Activated CD8-positive, alpha-beta memory T cell treated with anti-CD3 and anti-CD28 coated beads, Interleukin-2, amount 50 U/mL, for 1 hour (primary cell): Measurements from ENCODE around the gene CABP4.

Experiments
- DNase-seq: peaks from one replicate; pipeline ENCODE4 v3.0.0-alpha.2; 2020; ENCODE audit errors: extremely low read depth

CABP4 gene

DNA sequence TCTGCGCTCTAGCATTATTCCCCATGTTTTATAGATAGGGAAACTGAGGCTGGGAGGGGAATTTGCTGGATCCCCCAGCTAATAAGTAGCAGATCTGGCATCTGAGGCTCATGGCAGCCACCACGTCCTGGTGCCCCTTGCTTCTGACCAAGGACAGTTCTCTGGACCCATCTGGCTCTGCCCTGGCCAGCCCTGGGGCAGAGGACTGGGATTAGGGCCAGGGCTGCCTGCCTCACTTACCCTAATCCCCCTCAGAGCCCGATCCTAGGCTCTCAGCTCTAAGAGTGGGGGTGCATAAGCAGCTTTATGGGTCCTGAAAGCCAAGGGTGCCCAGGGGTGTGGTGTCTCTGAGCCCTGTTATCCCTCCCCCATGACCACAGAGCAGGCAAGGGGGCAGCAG is at the start of gene CABP4:
CABP4 (plus strand) TSS at position 301 of the 400 bp plus-strand sequence; CDS start at position 371, 70 bp downstream.
- DNase-seq, result no peak

DNA sequence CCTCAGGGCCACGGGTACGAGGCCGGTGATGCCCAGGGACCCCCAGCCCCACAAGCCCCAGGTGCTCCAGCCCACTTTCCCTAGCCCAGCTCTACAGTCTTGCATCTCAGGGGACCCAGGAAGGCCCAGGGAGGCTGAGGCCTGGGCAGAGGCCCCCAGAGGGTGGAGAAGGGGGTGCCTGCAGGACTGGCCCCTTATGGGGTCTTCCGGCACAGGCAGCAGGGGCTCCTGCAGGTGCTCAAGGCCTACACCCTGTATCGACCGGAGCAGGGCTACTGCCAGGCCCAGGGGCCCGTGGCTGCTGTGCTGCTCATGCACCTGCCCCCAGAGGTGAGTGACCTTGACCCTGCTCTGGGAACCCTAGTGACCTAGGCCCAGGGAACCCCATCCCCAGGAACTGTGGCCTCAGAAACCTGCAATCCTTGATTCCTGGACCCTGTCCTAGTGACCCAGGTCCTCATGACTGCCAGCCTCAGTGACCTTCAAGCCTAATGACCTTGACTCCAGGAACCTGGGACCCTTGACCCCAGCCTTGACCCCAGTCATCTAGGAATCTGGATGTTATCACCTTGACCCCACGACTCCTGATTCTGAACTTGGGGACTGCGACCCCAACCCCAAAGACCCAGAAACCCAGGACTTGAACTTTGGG is 49.3 kb upstream of the CABP4 start:
- DNase-seq, result no peak

DNA sequence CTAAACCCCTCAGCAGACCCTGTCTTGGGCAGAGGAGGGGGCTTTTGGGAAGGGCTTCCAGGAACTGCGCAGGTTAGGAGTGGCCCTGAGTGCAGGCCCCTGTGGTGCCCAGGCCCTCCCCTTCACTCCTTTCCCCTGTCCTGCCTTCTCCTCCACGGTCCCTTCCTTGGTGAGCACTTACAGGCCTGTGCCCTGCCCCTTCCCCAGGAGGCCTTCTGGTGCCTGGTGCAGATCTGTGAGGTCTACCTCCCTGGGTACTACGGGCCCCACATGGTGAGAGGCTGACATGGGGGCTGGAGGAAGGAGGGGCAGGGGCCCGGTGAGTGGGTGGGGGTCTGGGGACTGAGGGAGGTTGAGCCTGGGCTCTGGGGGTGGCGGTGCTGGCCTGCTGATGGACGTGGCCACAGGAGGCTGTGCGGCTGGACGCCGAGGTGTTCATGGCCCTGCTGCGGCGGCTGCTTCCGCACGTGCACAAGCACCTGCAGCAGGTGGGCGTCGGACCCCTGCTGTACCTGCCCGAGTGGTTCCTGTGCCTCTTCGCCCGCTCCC is 48.7 kb upstream of the CABP4 start:
- no peak for DNase-seq

DNA sequence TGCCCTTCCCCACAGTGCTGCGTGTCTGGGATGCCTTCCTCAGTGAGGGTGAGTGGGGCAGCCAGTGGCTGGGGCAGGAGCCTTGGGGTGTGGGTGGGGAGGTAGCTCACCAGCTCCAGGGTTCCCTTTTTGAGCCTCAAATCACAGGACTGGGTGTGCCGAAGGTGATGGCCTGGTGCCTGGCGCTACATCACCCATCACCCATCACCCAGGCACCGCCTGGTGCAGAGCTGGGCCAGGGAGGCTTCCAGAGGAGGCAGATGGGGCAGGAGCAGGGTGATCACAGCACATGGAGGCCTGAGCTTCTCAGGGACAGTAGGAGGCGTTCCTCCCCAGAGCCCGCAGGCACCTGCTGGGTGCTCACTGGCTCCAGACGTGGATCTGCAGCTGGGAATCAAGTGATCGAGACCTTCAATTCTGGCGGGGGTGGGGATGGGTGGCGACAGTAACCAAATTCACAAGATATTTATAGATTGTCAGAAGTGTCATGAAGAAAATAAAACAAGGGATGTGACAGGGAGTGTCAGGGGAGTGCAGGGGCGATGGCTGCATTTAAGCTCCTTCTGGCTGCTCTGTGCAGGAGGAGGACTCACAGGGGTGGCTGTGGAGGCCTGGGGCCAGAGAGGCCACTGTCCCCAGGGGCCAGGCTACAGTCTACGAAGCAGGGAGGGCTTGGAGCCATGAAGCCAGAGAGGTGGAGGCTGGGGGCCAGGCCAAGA is 48.0 kb upstream of the CABP4 start:
- DNase-seq, result no peak

DNA sequence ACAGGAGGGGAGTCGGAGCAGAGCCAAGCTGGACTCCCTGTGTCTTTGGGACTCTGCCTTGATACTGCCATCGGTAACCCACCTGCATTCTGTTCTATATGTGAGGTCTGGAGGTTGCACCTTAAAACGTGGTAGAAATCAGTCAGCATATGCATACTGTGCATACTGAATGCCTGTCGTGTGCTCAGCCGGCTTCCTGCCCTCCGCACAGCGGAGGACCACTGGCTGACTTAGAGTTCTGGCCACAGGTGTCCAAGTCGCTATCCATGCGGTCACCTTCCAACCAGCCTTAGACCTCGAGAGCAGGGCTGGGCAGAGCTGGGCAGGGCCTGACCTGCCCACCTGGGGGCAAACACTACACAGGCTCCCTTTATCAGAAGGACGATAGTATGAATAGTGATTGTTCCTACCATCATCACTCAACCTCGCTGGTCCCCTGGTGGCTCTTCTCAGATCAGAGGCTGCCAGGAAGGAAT is 47.4 kb upstream of the CABP4 start:
- DNase-seq, result no peak

DNA sequence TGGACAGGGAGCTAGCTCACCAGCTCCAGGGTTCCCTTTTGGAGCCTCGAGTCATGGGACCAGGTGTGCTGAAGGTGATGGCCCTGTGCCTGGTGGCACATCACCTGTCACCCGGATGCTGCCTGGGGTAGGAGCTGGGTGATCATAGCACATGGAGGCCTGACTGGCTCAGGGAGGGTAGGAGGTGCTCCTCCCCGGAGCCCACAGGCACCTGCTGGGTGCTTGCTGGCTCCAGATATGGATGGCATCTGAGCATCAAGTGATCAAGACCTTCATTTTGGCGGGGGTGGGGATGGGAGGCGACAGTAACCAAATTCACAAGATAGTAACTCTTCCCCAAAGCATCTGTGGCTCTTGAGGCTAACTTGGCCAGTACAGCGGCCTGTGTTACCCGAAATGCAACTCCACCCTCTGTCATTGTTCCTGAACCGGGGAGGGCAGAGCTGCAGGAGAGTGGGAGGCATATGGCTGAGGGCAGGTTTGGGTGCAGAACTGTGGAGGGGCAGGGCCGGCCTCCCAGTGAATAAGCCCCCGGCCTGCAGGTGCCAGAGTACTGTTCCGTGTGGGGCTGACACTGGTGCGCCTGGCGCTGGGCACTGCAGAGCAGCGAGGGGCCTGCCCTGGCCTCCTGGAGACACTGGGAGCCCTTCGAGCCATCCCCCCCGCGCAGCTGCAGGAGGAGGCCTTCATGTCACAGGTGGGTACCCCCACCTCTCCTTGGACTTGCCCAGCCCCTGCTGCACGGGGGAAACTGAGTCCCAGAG is 46.5 kb upstream of the CABP4 start:
- no peak for DNase-seq

DNA sequence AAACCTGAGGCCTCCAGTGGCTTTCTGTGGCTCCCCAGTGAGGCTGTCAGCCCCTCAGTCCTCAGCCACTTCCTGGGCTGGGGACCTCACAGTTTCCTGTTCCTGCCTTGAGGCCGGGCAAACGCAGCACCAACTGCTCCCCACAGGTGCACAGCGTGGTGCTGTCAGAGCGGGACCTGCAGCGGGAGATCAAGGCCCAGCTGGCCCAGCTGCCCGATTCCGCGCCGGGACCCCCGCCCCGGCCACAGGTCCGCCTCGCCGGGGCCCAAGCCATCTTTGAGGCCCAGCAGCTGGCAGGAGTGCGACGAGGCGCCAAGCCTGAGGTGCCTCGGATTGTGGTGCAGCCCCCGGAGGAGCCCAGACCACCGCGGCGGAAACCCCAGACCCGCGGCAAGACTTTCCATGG is 45.9 kb upstream of the CABP4 start:
- no peak for DNase-seq

DNA sequence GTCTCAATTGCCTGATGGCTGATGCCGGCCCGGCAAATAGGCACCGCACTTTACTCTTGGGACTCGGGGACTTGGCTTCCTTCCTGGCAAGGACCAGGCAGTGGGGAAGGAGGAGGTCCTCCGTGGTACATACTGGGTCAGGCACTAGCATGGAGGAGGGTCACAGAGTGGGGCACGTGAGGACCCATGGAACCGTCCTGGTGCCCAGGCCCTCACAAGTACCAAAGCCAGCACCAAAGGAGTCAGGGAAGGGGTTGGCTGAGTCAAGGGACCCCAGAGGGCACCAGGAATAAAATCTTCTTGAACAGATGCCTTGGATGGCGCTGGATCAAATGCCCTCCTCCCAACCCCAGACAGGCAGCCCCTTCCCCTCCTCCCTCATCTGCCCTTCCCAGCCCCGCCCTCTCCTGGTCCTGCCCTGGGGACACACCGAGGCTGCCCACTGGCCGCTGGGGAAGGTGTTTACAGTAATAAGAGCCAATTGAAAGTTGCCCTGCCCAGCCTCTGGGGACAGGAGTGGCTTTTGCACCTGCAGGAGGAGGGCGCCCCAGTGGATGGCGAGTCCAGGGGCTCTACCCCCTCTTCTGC is 45.3 kb upstream of the CABP4 start:
- DNase-seq, result no peak

DNA sequence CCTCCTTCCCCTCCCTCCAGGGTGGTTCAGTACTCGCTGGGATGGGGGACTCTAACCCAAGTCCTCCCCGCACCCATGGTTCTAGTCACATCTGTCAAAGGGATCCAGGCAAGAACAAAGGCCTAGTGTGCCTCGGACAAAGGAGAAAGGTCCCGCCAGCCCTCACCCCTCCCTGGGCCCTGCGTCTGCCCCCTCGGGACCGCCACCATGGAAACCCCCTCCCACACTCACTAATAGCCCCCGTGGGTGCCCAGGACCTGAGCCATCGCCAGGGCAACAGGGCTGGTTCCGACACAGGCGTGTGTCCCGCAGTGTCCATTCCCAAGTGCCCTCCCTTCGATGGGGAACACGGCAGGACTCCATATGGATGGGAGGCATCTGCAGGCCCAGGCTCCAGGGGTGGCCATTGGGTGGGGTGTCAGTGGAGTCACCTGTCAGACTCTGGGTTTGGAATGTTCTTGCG is 44.8 kb upstream of the CABP4 start:
- DNase-seq, result no peak

DNA sequence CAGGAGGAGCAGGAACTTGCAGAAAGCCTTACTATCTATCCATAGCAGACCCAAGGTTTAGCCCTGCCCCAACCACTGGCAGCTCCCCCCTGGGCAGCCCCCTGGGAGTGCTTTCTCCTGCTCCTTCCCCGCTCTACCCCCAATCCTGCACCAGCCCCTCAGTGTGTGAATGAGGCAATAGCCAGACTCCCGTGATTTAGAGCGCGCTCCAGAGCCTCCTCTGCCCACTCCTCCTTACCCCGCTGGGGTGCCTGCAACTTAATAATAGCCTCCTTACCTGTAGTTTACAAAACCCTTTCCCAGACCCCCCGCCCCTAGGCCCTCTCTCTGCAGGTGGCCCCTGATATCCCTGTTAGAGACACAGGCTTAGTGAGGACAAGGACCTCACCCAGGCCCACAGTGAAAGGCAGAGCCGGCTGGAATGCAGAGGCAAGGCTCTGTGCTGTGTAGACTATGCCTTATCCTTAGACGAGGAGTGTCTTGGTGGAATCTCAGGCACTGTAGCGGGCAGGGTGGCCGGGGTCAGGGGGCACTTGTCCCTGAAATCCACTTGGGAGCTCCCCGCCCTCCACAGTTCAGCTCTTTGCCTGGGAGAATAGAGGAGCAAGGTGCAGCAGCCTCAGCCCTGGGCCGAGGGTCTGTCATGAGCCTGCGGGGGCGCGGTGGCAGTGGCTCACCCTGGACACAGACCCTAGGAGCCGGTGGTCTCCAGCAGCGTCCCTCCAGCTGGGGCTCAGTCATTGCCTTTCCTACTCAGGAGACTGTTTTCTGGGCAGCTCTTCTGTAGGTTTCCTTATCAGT is 44.0 kb upstream of the CABP4 start:
- no peak for DNase-seq

DNA sequence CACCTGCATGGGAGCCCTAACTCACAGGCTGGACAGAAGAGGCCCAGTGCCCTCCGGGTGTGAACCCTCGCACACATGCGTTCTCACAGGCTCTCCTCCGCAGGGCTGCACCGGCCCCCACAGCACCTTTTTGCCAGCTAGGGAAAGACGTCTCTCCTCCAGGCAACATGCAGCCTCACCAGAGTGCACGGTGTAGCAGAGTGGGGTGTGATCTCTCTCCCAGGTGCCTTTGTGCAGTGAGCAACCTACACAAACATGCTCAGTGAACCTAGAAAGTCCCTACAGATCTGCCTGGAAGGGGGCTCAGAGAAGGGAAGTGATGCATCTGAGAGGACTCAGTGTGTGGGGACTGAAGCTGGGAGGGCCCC is 43.4 kb upstream of the CABP4 start:
- no peak for DNase-seq

DNA sequence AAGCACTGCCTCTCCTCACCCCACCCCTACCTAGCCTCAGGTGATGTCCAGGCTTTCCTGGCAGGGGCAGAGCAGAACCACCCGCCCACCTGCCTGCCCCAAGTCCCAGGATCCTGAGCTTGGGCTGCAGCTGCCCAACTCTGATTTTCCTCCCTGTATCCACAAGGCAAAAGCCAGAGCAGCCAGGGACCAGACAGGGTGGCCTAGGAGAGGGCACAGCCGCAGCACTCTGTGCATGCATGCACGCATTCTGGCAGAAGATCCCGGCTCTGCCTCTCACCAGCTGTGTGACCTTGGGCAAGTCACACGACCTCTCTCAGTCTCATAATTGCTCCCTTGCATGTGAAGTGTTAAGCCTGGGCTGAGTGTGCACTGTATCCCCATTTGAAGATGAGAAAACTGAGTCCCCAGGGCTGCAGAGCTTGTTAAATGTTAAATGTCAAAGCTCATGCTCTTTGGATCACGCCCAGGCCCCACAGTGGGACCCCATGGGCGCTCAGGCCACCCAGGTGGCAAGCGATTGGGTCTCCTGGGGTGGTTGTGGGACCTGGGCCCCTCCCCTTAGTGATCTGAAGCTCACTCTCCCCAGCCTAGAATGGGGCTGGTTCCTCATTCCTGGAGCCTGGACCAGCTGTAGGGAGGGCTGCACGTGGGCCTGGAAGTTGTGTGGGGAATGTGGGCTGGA is 42.5 kb upstream of the CABP4 start:
- no peak for DNase-seq

DNA sequence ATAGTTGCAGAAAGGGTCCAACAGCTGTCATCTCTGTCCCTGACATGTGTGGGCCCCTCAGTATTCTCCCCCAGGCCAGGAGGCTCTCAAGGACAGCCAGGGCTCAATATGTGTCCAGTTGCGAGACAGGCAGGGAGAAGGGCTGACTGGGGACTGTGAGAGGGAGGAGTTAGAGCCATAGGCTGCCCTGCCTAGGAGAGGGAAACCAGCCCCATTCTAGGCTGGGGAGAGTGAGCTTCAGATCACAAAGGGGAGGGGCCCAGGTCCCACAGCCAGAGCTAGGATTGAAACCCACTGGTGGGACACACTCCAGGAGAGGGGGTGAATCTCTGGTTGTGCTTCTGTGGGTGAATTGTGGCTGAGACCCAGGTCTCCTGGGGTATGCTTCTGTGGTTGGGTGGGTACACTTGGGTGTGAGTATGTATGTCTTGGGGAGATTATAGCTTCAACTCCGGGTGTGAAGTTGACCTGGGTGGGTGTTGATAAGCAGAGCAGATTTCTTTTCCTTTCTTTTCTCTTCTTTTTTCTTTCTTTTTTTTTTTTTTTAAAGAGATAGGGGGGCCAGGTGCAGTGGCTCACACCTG is 41.8 kb upstream of the CABP4 start:
- DNase-seq, result no peak

DNA sequence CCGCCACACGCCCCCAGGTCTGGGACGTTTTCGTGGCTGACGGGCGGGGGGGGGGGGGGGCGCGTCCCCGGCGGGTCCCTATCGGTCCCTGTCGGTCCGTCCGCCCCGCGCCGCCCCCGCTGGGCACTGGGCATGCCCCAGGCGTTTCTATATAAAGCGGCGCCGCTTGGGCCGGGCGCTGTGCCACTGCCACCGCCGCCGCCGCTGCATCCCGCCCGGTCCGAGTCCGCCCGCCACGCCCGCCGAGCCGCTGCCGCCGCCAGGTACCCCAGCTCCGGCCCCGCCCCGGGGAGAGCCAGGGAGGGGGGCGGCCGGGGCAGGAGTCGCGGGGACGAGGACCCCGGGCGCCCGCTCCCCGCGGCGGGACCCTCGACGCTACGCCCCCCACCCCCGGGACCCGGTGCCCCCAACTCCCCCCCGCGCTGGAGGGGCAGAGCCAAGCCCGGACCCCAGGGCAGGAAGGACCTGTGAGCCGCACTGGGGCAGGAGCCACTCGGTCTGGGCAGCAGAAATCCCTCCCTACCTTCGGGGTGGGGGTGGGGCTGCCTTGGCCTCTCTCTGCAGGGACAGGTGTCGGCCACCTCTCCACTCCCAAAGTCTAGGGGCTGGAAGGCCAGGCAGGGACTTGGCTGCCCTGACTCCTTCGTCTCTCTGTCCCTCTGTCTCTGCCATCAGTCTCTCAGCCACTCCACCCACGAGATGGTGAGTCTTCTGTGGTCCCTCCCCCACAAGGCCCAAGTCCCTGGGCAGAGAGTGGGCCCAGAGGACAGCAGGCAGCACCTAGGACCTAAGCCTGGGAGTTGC is 39.5 kb upstream of the CABP4 start, which contains the start of gene CARNS1:
CARNS1 (plus strand) TSS at position 178 of the 804 bp plus-strand sequence; CDS start at position 700, 522 bp downstream.
- no peak for DNase-seq

DNA sequence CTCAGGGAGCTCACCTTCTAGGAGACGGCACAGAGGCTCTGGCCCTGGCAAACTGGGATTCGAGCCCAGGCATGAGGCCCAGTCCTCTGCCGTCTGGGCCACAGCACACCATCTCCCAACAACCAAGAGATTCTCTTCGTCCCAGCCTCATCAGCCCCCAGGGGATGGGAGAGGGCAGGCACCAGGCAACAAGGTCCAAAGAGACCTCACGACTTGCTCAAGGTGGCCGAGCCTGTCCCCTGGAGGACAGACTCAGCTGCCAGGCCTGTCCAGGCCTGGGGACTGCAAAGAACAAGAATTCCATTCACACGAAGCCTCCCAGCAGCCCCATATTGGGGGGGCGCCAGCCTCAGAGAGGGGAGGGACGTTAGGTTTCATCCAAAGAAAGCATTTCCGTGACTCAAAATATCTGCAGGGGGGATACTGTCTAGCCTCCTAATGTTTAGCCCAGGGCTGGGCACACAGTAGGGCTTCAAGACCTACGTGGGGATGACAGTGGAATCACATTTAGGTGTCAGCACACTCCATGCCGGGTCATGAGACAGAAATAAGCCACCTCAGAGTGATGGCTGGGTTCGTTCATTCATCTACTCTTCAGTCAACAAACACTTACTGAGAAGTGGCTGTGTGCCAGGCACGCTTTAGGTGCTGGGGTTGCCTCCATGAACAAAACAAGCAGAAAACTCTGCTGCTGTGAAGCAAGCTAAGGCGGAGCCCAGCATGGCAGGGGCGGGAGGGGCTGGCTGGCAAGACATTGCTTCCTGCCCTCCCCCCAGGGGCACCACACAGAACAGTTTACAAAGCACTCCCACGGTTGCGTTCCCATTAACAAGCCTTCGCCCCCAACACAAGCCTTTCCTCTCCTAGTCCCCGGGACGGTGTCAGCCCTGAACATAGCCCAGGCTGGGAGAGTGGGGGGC is 38.5 kb upstream of the CABP4 start:
- peak; percentile 66 for DNase-seq

DNA sequence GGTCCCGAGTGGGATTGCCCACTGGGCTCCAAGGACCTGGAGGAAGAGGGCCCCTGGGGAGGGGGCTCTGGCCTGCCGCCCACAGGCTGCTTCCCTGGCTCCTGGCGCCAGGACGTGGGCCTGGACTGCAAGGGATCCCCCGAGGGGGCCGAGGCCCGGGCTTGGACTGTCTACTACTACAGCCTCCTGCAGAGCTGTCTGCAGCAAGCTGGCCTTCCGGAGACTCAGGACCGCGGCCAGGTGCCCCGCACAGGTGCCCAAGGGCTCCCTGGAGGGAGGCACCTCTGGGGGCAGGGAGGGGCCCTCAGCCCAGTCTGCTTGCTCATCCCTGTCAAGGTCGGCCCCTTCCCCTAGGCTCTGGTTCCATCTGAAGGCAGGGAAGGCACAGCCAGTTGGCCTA is 37.7 kb upstream of the CABP4 start:
- DNase-seq, result no peak

DNA sequence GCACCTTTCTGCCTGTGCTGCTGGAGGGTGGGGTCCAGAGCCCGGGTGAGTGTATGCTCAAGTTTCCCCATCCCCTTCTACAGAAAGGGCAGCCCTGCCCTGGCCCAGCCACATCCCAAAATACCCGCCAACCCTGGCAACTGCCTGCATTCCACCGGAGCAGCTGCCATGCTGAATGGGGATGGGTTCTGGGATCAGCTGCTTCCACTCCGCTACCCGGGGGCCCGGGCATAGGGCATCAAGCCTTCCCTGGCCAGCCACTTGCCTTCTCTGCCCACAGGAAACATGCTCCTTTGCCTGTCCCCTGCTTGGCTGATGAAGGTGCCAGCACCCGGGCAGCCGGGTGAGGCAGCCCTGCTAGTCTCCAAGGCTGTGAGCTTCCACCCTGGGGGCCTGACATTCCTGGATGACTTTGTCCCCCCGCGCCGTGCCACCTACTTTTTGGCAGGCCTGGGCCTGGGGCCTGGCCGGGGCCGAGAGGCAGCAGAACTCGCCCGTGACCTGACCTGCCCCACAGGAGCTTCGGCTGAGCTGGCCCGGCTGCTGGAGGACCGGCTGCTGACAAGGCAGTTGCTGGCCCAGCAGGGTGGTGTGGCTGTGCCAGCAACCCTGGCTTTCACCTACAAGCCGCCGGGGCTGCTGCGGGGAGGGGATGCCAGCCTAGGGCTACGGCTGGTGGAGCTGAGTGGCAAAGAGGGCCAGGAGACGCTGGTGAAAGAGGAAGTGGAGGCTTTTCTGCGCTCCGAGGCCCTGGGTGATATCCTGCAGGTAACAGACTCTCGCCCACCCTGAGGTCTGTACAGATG is 36.5 kb upstream of the CABP4 start:
- no peak for DNase-seq
